Measurements from ENCODE around the gene FOXD3.

GRCh38 chr1:63289135-63289534 is 33.2 kb upstream of the FOXD3 start:
- no peak for TF ChIP-seq POLR2AphosphoS5 (IDR thresholded peaks at IDR 0.05; ENCODE audit: low read depth, low read length)
- TF ChIP-seq, protein P1, sequence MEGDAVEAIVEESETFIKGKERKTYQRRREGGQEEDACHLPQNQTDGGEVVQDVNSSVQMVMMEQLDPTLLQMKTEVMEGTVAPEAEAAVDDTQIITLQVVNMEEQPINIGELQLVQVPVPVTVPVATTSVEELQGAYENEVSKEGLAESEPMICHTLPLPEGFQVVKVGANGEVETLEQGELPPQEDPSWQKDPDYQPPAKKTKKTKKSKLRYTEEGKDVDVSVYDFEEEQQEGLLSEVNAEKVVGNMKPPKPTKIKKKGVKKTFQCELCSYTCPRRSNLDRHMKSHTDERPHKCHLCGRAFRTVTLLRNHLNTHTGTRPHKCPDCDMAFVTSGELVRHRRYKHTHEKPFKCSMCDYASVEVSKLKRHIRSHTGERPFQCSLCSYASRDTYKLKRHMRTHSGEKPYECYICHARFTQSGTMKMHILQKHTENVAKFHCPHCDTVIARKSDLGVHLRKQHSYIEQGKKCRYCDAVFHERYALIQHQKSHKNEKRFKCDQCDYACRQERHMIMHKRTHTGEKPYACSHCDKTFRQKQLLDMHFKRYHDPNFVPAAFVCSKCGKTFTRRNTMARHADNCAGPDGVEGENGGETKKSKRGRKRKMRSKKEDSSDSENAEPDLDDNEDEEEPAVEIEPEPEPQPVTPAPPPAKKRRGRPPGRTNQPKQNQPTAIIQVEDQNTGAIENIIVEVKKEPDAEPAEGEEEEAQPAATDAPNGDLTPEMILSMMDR (IDR thresholded peaks at IDR 0.05): no peak
